GM23338 (cell line): ENCODE results near the gene UNC13C.

Experiments used
- CREB1 ChIP-seq: fragments of 250-450 bp; sonication (Bioruptor Pico); IDR thresholded peaks from 2 replicates; pipeline ENCODE4 v1.5.0; 2020; ENCODE audit warnings: low read depth, mild to moderate bottlenecking, moderate library complexity
- CTCF ChIP-seq, 2 experiments: fragments of 200-600 bp in 1 of 2; sonication (generic) in 1 of 2; conservative IDR thresholded peaks; 2 replicates each; pipeline versions ENCODE4 v1.5.1 to v1.6.1; 2016 to 2017; ENCODE audit warnings: antibody characterized with exemption in 2 of 2, low read depth in 2 of 2, mild to moderate bottlenecking in 2 of 2, moderate library complexity in 1 of 2
- ETS1 ChIP-seq: IDR thresholded peaks from 2 replicates; pipeline ENCODE4 v1.6.1; 2016; ENCODE audit warnings: antibody characterized with exemption
- EZH2 ChIP-seq: fragments of 200-600 bp; sonication (generic); IDR thresholded peaks from one replicate; pipeline ENCODE4 v1.8.0; 2017; ENCODE audit warnings: antibody characterized with exemption, mild to moderate bottlenecking, low read depth; ENCODE audit not compliant: unreplicated experiment
- EZH2phosphoT487 ChIP-seq: fragments of 200-600 bp; sonication (generic); IDR thresholded peaks from one replicate; pipeline ENCODE4 v1.8.1; 2018; ENCODE audit warnings: antibody characterized with exemption; ENCODE audit not compliant: unreplicated experiment
- JUNB ChIP-seq: IDR thresholded peaks from one replicate; pipeline ENCODE4 v1.6.1; 2016; ENCODE audit warnings: antibody characterized with exemption; ENCODE audit not compliant: unreplicated experiment
- POLR2AphosphoS5 ChIP-seq: IDR thresholded peaks from 2 replicates; pipeline ENCODE4 v1.6.1; 2016; ENCODE audit warnings: antibody characterized with exemption, low read depth
- REST ChIP-seq: IDR thresholded peaks from one replicate; pipeline ENCODE4 v1.6.1; 2018; ENCODE audit warnings: antibody characterized with exemption; ENCODE audit not compliant: unreplicated experiment
- STAT1 ChIP-seq: IDR thresholded peaks from one replicate; pipeline ENCODE4 v1.6.1; 2016; ENCODE audit warnings: antibody characterized with exemption; ENCODE audit not compliant: unreplicated experiment
- ZNF114 ChIP-seq: fragments of 250-450 bp; sonication (Bioruptor Pico); IDR thresholded peaks from 2 replicates; pipeline ENCODE4 v1.5.0; 2020; ENCODE audit warnings: mild to moderate bottlenecking, moderate library complexity
- ZNF462 ChIP-seq: fragments of 250-450 bp; sonication (Bioruptor Pico); IDR thresholded peaks from 2 replicates; pipeline ENCODE4 v1.5.0; 2020; ENCODE audit warnings: mild to moderate bottlenecking, moderate library complexity

GRCh38 chr15:54681584-54681983 is 703.3 kb downstream of the UNC13C start:
- TF ChIP-seq CTCF (conservative IDR thresholded peaks at IDR 0.05; ENCODE audit: low read depth in 2 of 2) (no peak), EZH2 (no peak), POLR2AphosphoS5 (no peak), ETS1 (no peak), REST (no peak), CREB1 (CRISPR knock-in tag) (no peak), JUNB (no peak), EZH2phosphoT487 (no peak), ZNF114 (no peak), ZNF462 (CRISPR knock-in tag) (no peak), STAT1 (no peak)
